Measurements from ENCODE around the gene FAM13B. TPM values are rescaled to one million over a fixed set of nuclear protein-coding genes. Genes with fewer than 3 reads are reported as not detected.

Gene FAM13B
- total and polyA plus RNA-seq, 10 of the 15 experiments (the other 5 are each of a cell fraction or from before 2014, with no cell fraction given): 3.6 to 30.0 (median 20.3) TPM

DNA sequence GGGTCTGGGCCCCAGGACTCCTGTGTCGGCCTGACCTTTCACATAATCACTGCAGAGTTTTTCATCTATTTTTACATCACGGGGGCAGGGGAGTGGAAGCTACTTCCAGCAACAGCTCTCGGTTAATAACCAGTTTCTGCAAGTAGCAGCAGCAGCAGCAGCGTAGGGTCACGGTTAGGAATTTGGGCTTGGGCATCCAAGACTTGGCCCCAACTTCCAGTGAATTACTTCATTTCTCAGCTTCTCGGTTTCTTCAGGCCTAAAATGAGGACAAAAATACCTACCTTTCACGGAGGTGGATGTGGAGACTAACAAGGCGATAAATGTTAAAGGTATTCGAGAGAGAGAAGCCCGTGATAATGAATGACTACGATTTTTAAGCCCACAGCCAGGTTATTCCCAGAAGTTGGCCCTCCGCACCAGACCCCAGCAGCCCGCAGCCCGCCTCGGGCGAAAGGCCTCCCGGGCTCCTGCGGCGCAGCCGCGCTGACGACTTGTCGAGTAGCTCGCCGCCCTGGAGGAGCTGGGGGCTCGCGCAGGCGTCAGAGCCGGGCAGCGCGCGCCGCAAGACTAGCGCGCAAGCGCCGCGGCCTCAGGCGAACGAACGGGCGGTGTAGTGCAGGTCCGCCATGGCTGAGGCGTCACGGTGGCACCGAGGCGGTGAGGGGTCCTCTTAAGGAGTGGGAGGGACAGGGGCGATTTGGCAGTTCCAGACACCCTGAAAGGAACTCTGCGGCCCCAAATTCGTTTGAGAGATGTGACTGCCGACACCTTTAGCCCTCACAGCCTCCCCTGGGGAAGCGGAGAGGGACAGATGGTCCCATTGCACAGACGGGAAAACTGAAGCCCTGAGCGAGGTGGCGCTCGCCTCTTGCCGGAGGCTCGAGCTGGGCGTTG is 143.8 kb downstream of the FAM13B start, which contains the start of gene PKD2L2 (continued):
- TF ChIP-seq ZNF687 (IDR thresholded peaks at IDR 0.05) (peak; percentile 77), NFXL1 (IDR thresholded peaks at IDR 0.05; ENCODE audit: borderline replicate concordance) (0 out of 2 replicates have a peak, but pooled peaks have one; percentile 79), MEF2A (IDR thresholded peaks at IDR 0.05; ENCODE audit: insufficient read depth, low read depth, low read length) (0 out of 2 replicates have a peak, but pooled peaks have one; percentile 59), BHLHE40 (IDR thresholded peaks at IDR 0.05; ENCODE audit: borderline replicate concordance in 1 of 2, low read depth in 2 of 2, low read length in 1 of 2) (peak in 1 of 2 experiments; percentile 68; a peak in 2 of 4 replicates), SRF (IDR thresholded peaks at IDR 0.05; ENCODE audit: low read depth in 2 of 2, low read length in 2 of 2) (no peak), ZSCAN29 (IDR thresholded peaks at IDR 0.05) (no peak), RAD51 (IDR thresholded peaks at IDR 0.05) (peak; percentile 21; the same call in 1 of the 2 replicates), MYB (IDR thresholded peaks at IDR 0.05; ENCODE audit: borderline replicate concordance, low read depth, low read length) (no peak), TAF1 (IDR thresholded peaks at IDR 0.05; ENCODE audit: borderline replicate concordance, low read depth, low read length) (peak; percentile 78; the same call in 1 of the 2 replicates), NBN (IDR thresholded peaks at IDR 0.05) (peak; percentile 82; the same call in 1 of the 2 replicates), ZNF592 (IDR thresholded peaks at IDR 0.05) (0 out of 2 replicates have a peak, but pooled peaks have one; percentile 46), NFIC (IDR thresholded peaks at IDR 0.05; ENCODE audit: low read depth, low read length) (0 out of 2 replicates have a peak, but pooled peaks have one; percentile 30), NRF1 (conservative IDR thresholded peaks at IDR 0.05; ENCODE audit: low read depth, low read length) (peak; percentile 91), ZNF384 (IDR thresholded peaks at IDR 0.05; ENCODE audit: borderline replicate concordance, low read depth, low read length) (no peak)
- TF ChIP-seq, protein P1, sequence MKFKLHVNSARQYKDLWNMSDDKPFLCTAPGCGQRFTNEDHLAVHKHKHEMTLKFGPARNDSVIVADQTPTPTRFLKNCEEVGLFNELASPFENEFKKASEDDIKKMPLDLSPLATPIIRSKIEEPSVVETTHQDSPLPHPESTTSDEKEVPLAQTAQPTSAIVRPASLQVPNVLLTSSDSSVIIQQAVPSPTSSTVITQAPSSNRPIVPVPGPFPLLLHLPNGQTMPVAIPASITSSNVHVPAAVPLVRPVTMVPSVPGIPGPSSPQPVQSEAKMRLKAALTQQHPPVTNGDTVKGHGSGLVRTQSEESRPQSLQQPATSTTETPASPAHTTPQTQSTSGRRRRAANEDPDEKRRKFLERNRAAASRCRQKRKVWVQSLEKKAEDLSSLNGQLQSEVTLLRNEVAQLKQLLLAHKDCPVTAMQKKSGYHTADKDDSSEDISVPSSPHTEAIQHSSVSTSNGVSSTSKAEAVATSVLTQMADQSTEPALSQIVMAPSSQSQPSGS (IDR thresholded peaks at IDR 0.05; ENCODE audit: low read length): no peak
- TF ChIP-seq, protein P2, sequence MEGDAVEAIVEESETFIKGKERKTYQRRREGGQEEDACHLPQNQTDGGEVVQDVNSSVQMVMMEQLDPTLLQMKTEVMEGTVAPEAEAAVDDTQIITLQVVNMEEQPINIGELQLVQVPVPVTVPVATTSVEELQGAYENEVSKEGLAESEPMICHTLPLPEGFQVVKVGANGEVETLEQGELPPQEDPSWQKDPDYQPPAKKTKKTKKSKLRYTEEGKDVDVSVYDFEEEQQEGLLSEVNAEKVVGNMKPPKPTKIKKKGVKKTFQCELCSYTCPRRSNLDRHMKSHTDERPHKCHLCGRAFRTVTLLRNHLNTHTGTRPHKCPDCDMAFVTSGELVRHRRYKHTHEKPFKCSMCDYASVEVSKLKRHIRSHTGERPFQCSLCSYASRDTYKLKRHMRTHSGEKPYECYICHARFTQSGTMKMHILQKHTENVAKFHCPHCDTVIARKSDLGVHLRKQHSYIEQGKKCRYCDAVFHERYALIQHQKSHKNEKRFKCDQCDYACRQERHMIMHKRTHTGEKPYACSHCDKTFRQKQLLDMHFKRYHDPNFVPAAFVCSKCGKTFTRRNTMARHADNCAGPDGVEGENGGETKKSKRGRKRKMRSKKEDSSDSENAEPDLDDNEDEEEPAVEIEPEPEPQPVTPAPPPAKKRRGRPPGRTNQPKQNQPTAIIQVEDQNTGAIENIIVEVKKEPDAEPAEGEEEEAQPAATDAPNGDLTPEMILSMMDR (IDR thresholded peaks at IDR 0.05 in 2 of 3, conservative IDR thresholded peaks at IDR 0.05 in 1 of 3; ENCODE audit: control insufficient read depth in 2 of 3, extremely low read depth in 1 of 3, insufficient read depth in 1 of 3, low read depth in 3 of 3, low read length in 3 of 3): peak in 2 of 3 experiments; percentile 7 to 12; a peak in 1 of 6 replicates

Data from GM12878 (cell line).